Neural crest cell (in vitro differentiated cells): Measurements from ENCODE around the gene PLXDC2. TPM values are rescaled to one million over a fixed set of nuclear protein-coding genes. Genes with fewer than 3 reads are reported as not detected.

ENCODE experiments used
- DNase-seq: peaks from one replicate; pipeline ENCODE4 v3.0.0; 2021; ENCODE audit warnings: low read depth, mixed read lengths, low spot score
- H3K27ac Mint-ChIP-seq: one replicate; pipeline ENCODE4 v1.8.0; 2021; ENCODE audit warnings: mild to moderate bottlenecking, mixed read lengths; ENCODE audit not compliant: unreplicated experiment
- H3K27me3 Mint-ChIP-seq: 2 replicates; pipeline ENCODE4 v1.8.0; 2021; ENCODE audit warnings: low read depth, mild to moderate bottlenecking, mixed read lengths
- H3K36me3 Mint-ChIP-seq: 2 replicates; pipeline ENCODE4 v1.8.0; 2021; ENCODE audit warnings: low read depth, mild to moderate bottlenecking, mixed read lengths
- H3K4me1 Mint-ChIP-seq: 2 replicates; pipeline ENCODE4 v1.8.0; 2021; ENCODE audit warnings: mixed read lengths
- H3K4me3 Mint-ChIP-seq: one replicate; pipeline ENCODE4 v1.8.0; 2021; ENCODE audit warnings: mild to moderate bottlenecking, mixed read lengths
- H3K9me3 Mint-ChIP-seq: 2 replicates; pipeline ENCODE4 v1.8.0; 2021; ENCODE audit warnings: mixed read lengths
- total RNA-seq: library from RNA; stranded (reverse); gene quantifications from 2 replicates; pipeline ENCODE4 v1.2.1, GENCODE V29; 2021
- TF ChIP-seq, protein P1 (sequence below): fragments of 200-600 bp; sonication (generic); conservative IDR thresholded peaks from 2 replicates; pipeline ENCODE4 v1.5.0; 2021; ENCODE audit warnings: antibody characterized with exemption, mild to moderate bottlenecking

The PLXDC2 gene
- total RNA-seq, 1 donor from 2014 or later = 4.0 TPM

DNA sequence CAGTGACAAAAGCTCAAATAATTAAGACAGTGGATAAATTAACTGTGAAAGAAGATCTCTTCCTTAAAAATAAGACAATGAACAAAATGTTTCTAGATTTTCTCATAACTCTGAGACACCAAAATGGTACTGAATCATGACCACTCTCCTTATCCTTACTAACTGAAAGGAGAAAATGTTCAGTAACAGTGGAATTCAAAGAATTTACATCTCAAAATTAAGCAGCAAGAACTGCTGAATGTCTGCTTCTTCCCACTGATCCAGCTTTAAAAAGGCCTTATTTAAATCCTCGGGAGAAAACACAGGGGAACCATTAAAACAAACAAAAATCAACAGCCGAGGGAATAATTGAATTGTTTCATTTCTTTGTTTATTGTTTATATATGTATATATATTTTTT is 27.3 kb upstream of the PLXDC2 start:
- TF ChIP-seq, protein P1, sequence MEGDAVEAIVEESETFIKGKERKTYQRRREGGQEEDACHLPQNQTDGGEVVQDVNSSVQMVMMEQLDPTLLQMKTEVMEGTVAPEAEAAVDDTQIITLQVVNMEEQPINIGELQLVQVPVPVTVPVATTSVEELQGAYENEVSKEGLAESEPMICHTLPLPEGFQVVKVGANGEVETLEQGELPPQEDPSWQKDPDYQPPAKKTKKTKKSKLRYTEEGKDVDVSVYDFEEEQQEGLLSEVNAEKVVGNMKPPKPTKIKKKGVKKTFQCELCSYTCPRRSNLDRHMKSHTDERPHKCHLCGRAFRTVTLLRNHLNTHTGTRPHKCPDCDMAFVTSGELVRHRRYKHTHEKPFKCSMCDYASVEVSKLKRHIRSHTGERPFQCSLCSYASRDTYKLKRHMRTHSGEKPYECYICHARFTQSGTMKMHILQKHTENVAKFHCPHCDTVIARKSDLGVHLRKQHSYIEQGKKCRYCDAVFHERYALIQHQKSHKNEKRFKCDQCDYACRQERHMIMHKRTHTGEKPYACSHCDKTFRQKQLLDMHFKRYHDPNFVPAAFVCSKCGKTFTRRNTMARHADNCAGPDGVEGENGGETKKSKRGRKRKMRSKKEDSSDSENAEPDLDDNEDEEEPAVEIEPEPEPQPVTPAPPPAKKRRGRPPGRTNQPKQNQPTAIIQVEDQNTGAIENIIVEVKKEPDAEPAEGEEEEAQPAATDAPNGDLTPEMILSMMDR = no peak
- Mint-ChIP-seq H3K4me3 (no peak overlapping the region), H3K27ac (no peak overlapping the region), H3K9me3 (peaks cover 3% of the 10 kb centered on the region), H3K27me3 (no peaks in the 10 kb centered on the region), H3K36me3 (no peaks in the 10 kb centered on the region), H3K4me1 (peaks cover 5% of the 10 kb centered on the region)
- DNase-seq = no peak

- no peak overlapping the region for H3K4me3 Mint-ChIP-seq
- no peak overlapping the region for H3K27ac Mint-ChIP-seq
These were observed 26.6 kb upstream of the PLXDC2 start for GRCh38 chr10:19789607-19790006.

DNA sequence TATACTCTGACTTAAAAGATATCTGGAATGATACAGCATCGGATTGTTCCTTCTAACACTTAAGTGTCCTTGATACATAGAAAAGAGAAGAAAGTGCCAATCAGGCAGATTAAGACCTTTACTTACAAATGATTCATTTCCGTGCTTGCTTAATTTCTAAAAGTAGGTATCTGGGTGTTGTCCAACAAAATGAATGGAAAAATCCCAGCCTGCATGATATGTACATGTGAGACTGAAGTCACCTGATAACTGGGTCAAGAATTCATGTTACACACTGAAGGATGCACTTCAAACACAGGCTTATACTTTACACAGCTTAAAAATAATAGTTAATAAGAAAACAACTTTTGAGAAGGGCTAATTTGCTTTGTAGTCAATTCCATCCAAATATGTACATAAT is 25.2 kb upstream of the PLXDC2 start:
- Mint-ChIP-seq H3K27me3 (no peaks in the 10 kb centered on the region), H3K4me1 (peaks cover 5% of the 10 kb centered on the region), H3K4me3 (no peak overlapping the region), H3K27ac (no peak overlapping the region), H3K36me3 (no peaks in the 10 kb centered on the region), H3K9me3 (peaks cover 3% of the 10 kb centered on the region)
- TF ChIP-seq, protein P1 = no peak
- no peak for DNase-seq

More at GRCh38 chr10:19789607-19790006, 26.6 kb upstream of the PLXDC2 start:
- no peak for DNase-seq
- Mint-ChIP-seq H3K4me1 (peaks cover 5% of the 10 kb centered on the region), H3K9me3 (peaks cover 3% of the 10 kb centered on the region), H3K36me3 (no peaks in the 10 kb centered on the region), H3K27me3 (no peaks in the 10 kb centered on the region)
- TF ChIP-seq, protein P1 = no peak

DNA sequence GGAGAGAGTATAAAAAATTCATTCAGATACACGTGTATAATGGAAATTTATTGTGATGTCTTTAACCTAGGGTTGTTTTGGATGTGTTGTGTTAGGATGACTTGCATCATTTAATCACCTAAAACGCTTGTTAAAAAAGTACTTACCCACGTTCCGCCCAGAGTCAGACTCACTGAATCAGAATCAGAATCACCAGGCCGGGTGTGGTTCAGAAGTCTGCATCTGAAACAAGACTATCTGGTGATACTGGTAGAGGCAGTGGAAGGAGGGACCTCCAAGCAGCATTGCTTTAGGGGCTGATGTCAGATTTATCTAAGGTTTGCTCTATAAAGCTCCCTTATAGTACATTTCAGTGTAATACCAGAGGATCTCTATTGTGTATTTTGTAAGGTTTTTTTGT is 20.5 kb upstream of the PLXDC2 start:
- H3K27ac Mint-ChIP-seq = no peak overlapping the region
- TF ChIP-seq, protein P1 = no peak
- peaks cover 2% of the 10 kb centered on the region for H3K36me3 Mint-ChIP-seq
- no peaks in the 10 kb centered on the region for H3K4me1 Mint-ChIP-seq
- no peaks in the 10 kb centered on the region for H3K27me3 Mint-ChIP-seq
- no peak for DNase-seq
- H3K9me3 Mint-ChIP-seq = peaks cover 3% of the 10 kb centered on the region
- no peak overlapping the region for H3K4me3 Mint-ChIP-seq

- no peak overlapping the region for H3K4me3 Mint-ChIP-seq
- H3K27ac Mint-ChIP-seq = no peak overlapping the region
- H3K27me3 Mint-ChIP-seq = no peaks in the 10 kb centered on the region
- DNase-seq = no peak
- H3K36me3 Mint-ChIP-seq = peaks cover 2% of the 10 kb centered on the region
- H3K9me3 Mint-ChIP-seq = peaks cover 8% of the 10 kb centered on the region
- TF ChIP-seq, protein P1 = no peak
- no peaks in the 10 kb centered on the region for H3K4me1 Mint-ChIP-seq
These were observed 16.1 kb upstream of the PLXDC2 start for GRCh38 chr10:19800161-19800560.

DNA sequence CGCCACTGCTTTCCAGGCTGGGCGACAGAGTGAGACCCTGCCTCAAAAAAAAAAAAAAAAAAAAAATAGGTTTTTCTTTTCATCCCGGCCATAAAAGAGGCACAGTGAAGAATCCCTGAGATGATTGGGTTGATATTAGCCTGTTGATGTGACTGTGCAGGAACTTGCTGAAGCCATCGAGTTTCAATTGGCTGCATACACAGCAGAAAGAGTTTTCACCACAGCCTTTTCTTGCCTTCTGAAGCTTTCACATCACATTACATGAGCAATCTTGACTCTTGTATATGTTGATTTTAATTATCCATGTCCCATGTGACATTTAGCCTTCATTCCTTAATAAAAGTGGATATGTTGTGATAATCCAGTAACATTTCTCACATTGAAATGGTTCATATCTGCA is 14.9 kb upstream of the PLXDC2 start:
- no peak overlapping the region for H3K4me3 Mint-ChIP-seq
- H3K27me3 Mint-ChIP-seq = no peaks in the 10 kb centered on the region
- H3K9me3 Mint-ChIP-seq = peaks cover 8% of the 10 kb centered on the region
- no peak for DNase-seq
- TF ChIP-seq, protein P1 = no peak
- H3K4me1 Mint-ChIP-seq = no peaks in the 10 kb centered on the region
- H3K27ac Mint-ChIP-seq = no peak overlapping the region
- peaks cover 2% of the 10 kb centered on the region for H3K36me3 Mint-ChIP-seq
